Neural cell (in vitro differentiated cells): ENCODE results near the gene RPL7L1.

Experiments used
- CTCF ChIP-seq: fragments of 450-650 bp; IDR thresholded peaks from 2 replicates; pipeline ENCODE4 v1.5.1; 2014; ENCODE audit warnings: antibody characterized with exemption, mild to moderate bottlenecking, moderate library complexity; ENCODE audit not compliant: poor library complexity, severe bottlenecking
- EP300 ChIP-seq: fragments of 450-650 bp; conservative IDR thresholded peaks from 2 replicates; pipeline ENCODE4 v1.6.1; 2014; ENCODE audit warnings: antibody characterized with exemption, mild to moderate bottlenecking, moderate library complexity; ENCODE audit not compliant: poor library complexity, severe bottlenecking
- EZH2 ChIP-seq: fragments of 200-600, 300-800 bp; shearing (Covaris generic), sonication (generic); IDR thresholded peaks from 2 replicates; pipeline ENCODE4 v1.6.1; 2014; ENCODE audit warnings: antibody characterized with exemption, low read length, borderline replicate concordance, mild to moderate bottlenecking; ENCODE audit not compliant: insufficient read depth, poor library complexity, severe bottlenecking
- MXI1 ChIP-seq: fragments of 450-650 bp; conservative IDR thresholded peaks from 2 replicates; pipeline ENCODE4 v1.6.1; 2014; ENCODE audit warnings: antibody characterized with exemption, mild to moderate bottlenecking; ENCODE audit not compliant: poor library complexity, severe bottlenecking
- POLR2AphosphoS5 ChIP-seq: IDR thresholded peaks from 2 replicates; pipeline ENCODE4 v1.6.1; 2012
- RAD21 ChIP-seq: fragments of 450-650 bp; conservative IDR thresholded peaks from 2 replicates; pipeline ENCODE4 v1.6.1; 2014; ENCODE audit warnings: antibody characterized with exemption, mild to moderate bottlenecking, moderate library complexity
- REST ChIP-seq: IDR thresholded peaks from 2 replicates; pipeline ENCODE4 v1.6.1; 2012; ENCODE audit warnings: borderline replicate concordance
- SMC3 ChIP-seq: fragments of 450-650 bp; conservative IDR thresholded peaks from 2 replicates; pipeline ENCODE4 v1.6.1; 2014; ENCODE audit warnings: antibody characterized with exemption, mild to moderate bottlenecking, moderate library complexity; ENCODE audit not compliant: poor library complexity
- TAF1 ChIP-seq: IDR thresholded peaks from 2 replicates; pipeline ENCODE4 v1.6.1; 2012; ENCODE audit warnings: low read depth

- TF ChIP-seq CTCF (no peak), RAD21 (no peak), SMC3 (no peak), TAF1 (no peak), POLR2AphosphoS5 (no peak), EZH2 (no peak), EP300 (no peak), REST (no peak), MXI1 (no peak)
These were observed 6.1 kb upstream of the RPL7L1 start for GRCh38 chr6:42873313-42873712.
